ENCODE measurements around the gene ITPR2. TPM values are rescaled to one million over a fixed set of nuclear protein-coding genes. Genes with fewer than 3 reads are reported as not detected.

ITPR2 gene
- polyA plus RNA-seq, 1 of the 3 experiments (the other 2 are of a cell fraction): 2.3 TPM

- no peak overlapping the region for H2AFZ ChIP-seq (ENCODE audit: low read depth)
- no peaks in the 10 kb centered on the region for H3K4me1 ChIP-seq (ENCODE audit: control insufficient read depth in 1 of 2, insufficient read depth in 2 of 2, low read depth in 1 of 2, low read length in 1 of 2)
- no peak overlapping the region for H3K9ac ChIP-seq
- 88% methylated on average over 5 of the region's 5 CpGs for WGBS (ENCODE audit: low lambda C conversion rate)
- no peaks in the 10 kb centered on the region for H3K9me2 ChIP-seq
- H4K20me1 ChIP-seq (ENCODE audit: insufficient read depth): no peaks in the 10 kb centered on the region
- POLR2A ChIA-PET: no interaction called here
- H3K36me3 ChIP-seq (replicated peaks in 1 of 2; ENCODE audit: control insufficient read depth in 1 of 2, insufficient read depth in 2 of 2, low read length in 1 of 2): peaks cover 7 to 9% of the 10 kb centered on the region in 2 experiments
- no peak for DNase-seq
- CTCF ChIA-PET: interaction anchor here (1.6 kb wide), 1 partner anchor 35 kb away, joined by 3 read pairs; no protein-coding TSS in a partner anchor
- no peak overlapping the region for H3K4me2 ChIP-seq
- no peaks in the 10 kb centered on the region for H3K79me2 ChIP-seq (ENCODE audit: insufficient read depth)
- no peaks in the 10 kb centered on the region for H3F3A ChIP-seq (replicated peaks; ENCODE audit: insufficient read depth)
- TF ChIP-seq FOXJ3 (CRISPR knock-in tag; IDR thresholded peaks at IDR 0.05): no peak
- TF ChIP-seq NFIC (IDR thresholded peaks at IDR 0.05; ENCODE audit: borderline replicate concordance): no peak
- H3K27me3 ChIP-seq (ENCODE audit: insufficient read depth): no peaks in the 10 kb centered on the region
- H3K9me3 ChIP-seq: no peaks in the 10 kb centered on the region
- H3K27ac ChIP-seq (ENCODE audit: low read depth in 2 of 2, low read length in 1 of 2): no peak overlapping the region
- no peak overlapping the region for H3K4me3 ChIP-seq (ENCODE audit: low read depth in 2 of 2, low read length in 1 of 2)
Measured at GRCh38 chr12:26666286-26666685, 166.7 kb downstream of the ITPR2 start.

GRCh38 chr12:26661399-26661798, 171.6 kb downstream of the ITPR2 start:
- POLR2A ChIA-PET: no interaction called here

More at GRCh38 chr12:26661399-26661798, 171.6 kb downstream of the ITPR2 start:
- TF ChIP-seq POLR2AphosphoS5 (IDR thresholded peaks at IDR 0.05; ENCODE audit: low read depth, low read length): no peak
- TF ChIP-seq RCOR1 (IDR thresholded peaks at IDR 0.05; ENCODE audit: low read length): no peak
- TF ChIP-seq MAX (IDR thresholded peaks at IDR 0.05; ENCODE audit: low read depth): no peak
- no peak for TF ChIP-seq MEF2A (IDR thresholded peaks at IDR 0.05; ENCODE audit: borderline replicate concordance, low read depth)
- TF ChIP-seq RAD21 (IDR thresholded peaks at IDR 0.05; ENCODE audit: low read length): no peak
- TF ChIP-seq USF2 (IDR thresholded peaks at IDR 0.05; ENCODE audit: borderline replicate concordance, low read depth, low read length): no peak
- TF ChIP-seq GATA2 (CRISPR knock-in tag; IDR thresholded peaks at IDR 0.05): no peak
- TF ChIP-seq EP300 (IDR thresholded peaks at IDR 0.05; ENCODE audit: borderline replicate concordance in 1 of 2, low read depth in 1 of 2, low read length in 1 of 2): no peak
- TF ChIP-seq JUND (IDR thresholded peaks at IDR 0.05): no peak
- TF ChIP-seq USF1 (IDR thresholded peaks at IDR 0.05; ENCODE audit: borderline replicate concordance, low read depth): no peak
- TF ChIP-seq ZBTB33 (IDR thresholded peaks at IDR 0.05; ENCODE audit: borderline replicate concordance, low read depth): no peak
- no peak for TF ChIP-seq RFX5 (IDR thresholded peaks at IDR 0.05; ENCODE audit: low read length)
- no peak for TF ChIP-seq PBX3 (IDR thresholded peaks at IDR 0.05)
- no peak for TF ChIP-seq TEAD4 (IDR thresholded peaks at IDR 0.05; ENCODE audit: borderline replicate concordance, insufficient read depth)
- TF ChIP-seq FOXM1 (IDR thresholded peaks at IDR 0.05; ENCODE audit: low read depth): no peak
- no peak for TF ChIP-seq FOXJ3 (CRISPR knock-in tag; IDR thresholded peaks at IDR 0.05)
- TF ChIP-seq SIN3A (IDR thresholded peaks at IDR 0.05; ENCODE audit: borderline replicate concordance, low read depth, low read length): no peak
- Histone ChIP-seq H3K4me2 (no peak overlapping the region), H3K79me2 (ENCODE audit: insufficient read depth) (no peaks in the 10 kb centered on the region), H4K20me1 (ENCODE audit: insufficient read depth) (no peaks in the 10 kb centered on the region), H3K4me3 (ENCODE audit: low read depth in 2 of 2, low read length in 1 of 2) (no peak overlapping the region), H3K27me3 (ENCODE audit: insufficient read depth) (no peaks in the 10 kb centered on the region), H3K36me3 (replicated peaks in 1 of 2; ENCODE audit: control insufficient read depth in 1 of 2, insufficient read depth in 2 of 2, low read length in 1 of 2) (peaks cover 12 to 24% of the 10 kb centered on the region in 2 experiments), H2AFZ (ENCODE audit: low read depth) (no peak overlapping the region), H3K4me1 (ENCODE audit: control insufficient read depth in 1 of 2, insufficient read depth in 2 of 2, low read depth in 1 of 2, low read length in 1 of 2) (no peaks in the 10 kb centered on the region), H3F3A (replicated peaks; ENCODE audit: insufficient read depth) (peaks cover 3% of the 10 kb centered on the region), H3K9me3 (no peaks in the 10 kb centered on the region), H3K9ac (no peak overlapping the region), H3K27ac (ENCODE audit: low read depth in 2 of 2, low read length in 1 of 2) (no peak overlapping the region), H3K9me2 (no peaks in the 10 kb centered on the region)
- WGBS (ENCODE audit: low lambda C conversion rate): 95% methylated on average over 2 of the region's 3 CpGs
- no peak for DNase-seq
- CTCF ChIA-PET: interaction anchor here (1.1 kb wide), 1 partner anchor 10 kb away, joined by 5 read pairs; no protein-coding TSS in a partner anchor
